A549 (cell line): ENCODE measurements around the gene GDF7. TPM values are rescaled to one million over a fixed set of nuclear protein-coding genes. Genes with fewer than 3 reads are reported as not detected.

ENCODE experiments used
- ATAC-seq, 2 experiments: fragments of 200-7000 bp in 1 of 2; fragments of >200 bp in 1 of 2; cut with Nextera tagmentation in 1 of 2; cut with Tn5 transposase in 1 of 2; 3 replicates each; pipeline versions ENCODE4 v1.8.0 to v1.9.1; 2018 to 2020; ENCODE audit warnings: mild to moderate bottlenecking in 1 of 2, moderate library complexity in 1 of 2
- CTCF ChIA-PET: fragments of 300-600 bp; sonication (Branson Sonifier 250); formaldehyde crosslinking; extraction: SDS; loops from one replicate; lab custom pipeline; 2021; ENCODE audit warnings: antibody characterized with exemption, inconsistent platforms; lab: Yijun Ruan, JAX
- POLR2A ChIA-PET: fragments of 350-600 bp; formaldehyde crosslinking; extraction: SDS; loops from one replicate; lab custom pipeline; 2021; ENCODE audit warnings: antibody characterized with exemption, inconsistent platforms; lab: Yijun Ruan, JAX
- DNase-seq, 2 experiments: peaks; one replicate each; pipeline versions ENCODE4 v3.0.0 to v3.0.0-alpha.2; 2011 to 2016; ENCODE audit warnings: low read depth in 1 of 2, low spot score in 1 of 2
- FAIRE-seq: peaks from 2 replicates; lab custom pipeline; 2011; peaks lifted over from hg19 to GRCh38; lab: Jason Lieb, UNC
- H3K27ac ChIP-seq, 2 experiments: fragments of >200 bp; sonication (Bioruptor Twin); formaldehyde crosslinking; 3 replicates each; pipeline ENCODE4 v1.5.1; 2016 to 2017
- H3K4me1 ChIP-seq: fragments of >200 bp; sonication (Bioruptor Twin); formaldehyde crosslinking; 3 replicates; pipeline ENCODE4 v1.6.1; 2016
- H3K4me2 ChIP-seq: fragments of >200 bp; sonication (Bioruptor Twin); formaldehyde crosslinking; 3 replicates; pipeline ENCODE4 v1.6.1; 2016
- H3K4me3 ChIP-seq: fragments of >200 bp; sonication (Bioruptor Twin); formaldehyde crosslinking; 3 replicates; pipeline ENCODE4 v1.5.1; 2016
- H3K9me3 ChIP-seq: fragments of >200 bp; sonication (Bioruptor Twin); formaldehyde crosslinking; 3 replicates; pipeline ENCODE4 v1.6.1; 2016
- EHF ChIP-seq: fragments of 250-450 bp; sonication (Bioruptor Pico); IDR thresholded peaks from 2 replicates; pipeline ENCODE4 v1.5.0; 2020; ENCODE audit warnings: mild to moderate bottlenecking
- FOSL2 ChIP-seq, 2 experiments: fragments of 450-650 bp in 1 of 2; fragments of >200 bp in 1 of 2; sonication (Bioruptor Twin) in 1 of 2; formaldehyde crosslinking; IDR thresholded peaks; 2 replicates each; pipeline versions ENCODE4 v1.5.0 to v1.6.1; 2016 to 2020; ENCODE audit warnings: mild to moderate bottlenecking in 1 of 2, moderate library complexity in 1 of 2
- FOXS1 ChIP-seq: fragments of 250-450 bp; sonication (Bioruptor Pico); IDR thresholded peaks from 2 replicates; pipeline ENCODE4 v1.5.0; 2020; ENCODE audit warnings: mild to moderate bottlenecking, moderate library complexity
- HDAC2 ChIP-seq: fragments of 200-600 bp; sonication (generic); IDR thresholded peaks from 2 replicates; pipeline ENCODE4 v1.6.1; 2016
- HEYL ChIP-seq: fragments of 250-450 bp; sonication (Bioruptor Pico); IDR thresholded peaks from 2 replicates; pipeline ENCODE4 v1.8.0; 2021; ENCODE audit warnings: mild to moderate bottlenecking, moderate library complexity
- HOXB13 ChIP-seq: fragments of 250-450 bp; sonication (Bioruptor Pico); IDR thresholded peaks from 2 replicates; pipeline ENCODE4 v1.5.0; 2020; ENCODE audit warnings: low read depth, mild to moderate bottlenecking, moderate library complexity
- HOXB5 ChIP-seq: fragments of 250-450 bp; sonication (Bioruptor Pico); IDR thresholded peaks from 2 replicates; pipeline ENCODE4 v1.5.0; 2020; ENCODE audit warnings: mild to moderate bottlenecking, moderate library complexity
- JUNB ChIP-seq: fragments of >200 bp; sonication (Bioruptor Twin); formaldehyde crosslinking; IDR thresholded peaks from 2 replicates; pipeline ENCODE4 v1.6.1; 2016
- MAFK ChIP-seq: fragments of 450-650 bp; IDR thresholded peaks from 2 replicates; pipeline ENCODE4 v1.6.1; 2014; ENCODE audit not compliant: partially characterized antibody
- MAZ ChIP-seq: fragments of 150-350 bp; IDR thresholded peaks from 2 replicates; pipeline ENCODE4 v1.6.1; 2014; ENCODE audit warnings: antibody characterized with exemption, low read depth, low read length, borderline replicate concordance
- NR3C1 ChIP-seq: fragments of >200 bp; sonication (Bioruptor Twin); formaldehyde crosslinking; IDR thresholded peaks from 3 replicates; pipeline ENCODE4 v1.6.1; 2017
- PHF8 ChIP-seq: fragments of 200-600 bp; sonication (generic); IDR thresholded peaks from 2 replicates; pipeline ENCODE4 v1.6.1; 2016; ENCODE audit warnings: low read depth, mild to moderate bottlenecking, antibody characterized with exemption, moderate library complexity, borderline replicate concordance
- POLR2AphosphoS2 ChIP-seq: conservative IDR thresholded peaks from 2 replicates; pipeline ENCODE4 v1.6.1; 2012; ENCODE audit warnings: low read length, improper control_type of control experiment, inconsistent platforms
- RAD21 ChIP-seq, 2 experiments: fragments of >200 bp in 1 of 2; sonication (Bioruptor Twin) in 1 of 2; formaldehyde crosslinking in 1 of 2; IDR thresholded peaks in 1 of 2; conservative IDR thresholded peaks in 1 of 2; 2 replicates in 1 of 2; 3 replicates in 1 of 2; pipeline ENCODE4 v1.6.1; 2012 to 2018; ENCODE audit warnings: inconsistent platforms in 1 of 2
- SMC3 ChIP-seq: fragments of >200 bp; sonication (Bioruptor Twin); formaldehyde crosslinking; IDR thresholded peaks from 3 replicates; pipeline ENCODE4 v1.6.1; 2018; ENCODE audit warnings: inconsistent platforms
- TP53 ChIP-seq: fragments of 250-450 bp; sonication (Bioruptor Pico); IDR thresholded peaks from 2 replicates; pipeline ENCODE4 v1.5.0; 2021; ENCODE audit warnings: mild to moderate bottlenecking, moderate library complexity
- ZNF302 ChIP-seq: fragments of 250-450 bp; sonication (Bioruptor Pico); IDR thresholded peaks from 2 replicates; pipeline ENCODE4 v1.9.0; 2021; ENCODE audit warnings: inconsistent platforms, mild to moderate bottlenecking, moderate library complexity
- WGBS: methylation state at CpG from one replicate; pipeline ENCODE4 v1.1.6; 2017; ENCODE audit errors: missing lambda C conversion rate; 5-methylcytosine and 5-hydroxymethylcytosine counted together
- polyA plus RNA-seq, 4 experiments: library from polyadenylated mRNA; depleted of rRNA in 3 of 4; stranded (reverse); fragments of >200 nt; fragmentation: RNase III in 1 of 4; extraction: RNeasy Plus Mini Kit Qiagen cat#74134 plus additional on column Dnase treatment in 1 of 4; gene quantifications; 2 replicates in 3 of 4; 3 replicates in 1 of 4; pipeline ENCODE4 v1.2.3, GENCODE V29; 2011 to 2017
- TF ChIP-seq, protein P1 (sequence below): fragments of 150-350 bp; IDR thresholded peaks from 2 replicates; pipeline ENCODE4 v1.6.1; 2014; ENCODE audit warnings: low read depth, mild to moderate bottlenecking, low read length
- TF ChIP-seq, protein P2 (sequence below): fragments of >200 bp; sonication (Bioruptor Twin); formaldehyde crosslinking; IDR thresholded peaks from 3 replicates; pipeline ENCODE4 v1.5.1; 2016
- TF ChIP-seq, protein P3 (sequence below): IDR thresholded peaks from 2 replicates; pipeline ENCODE4 v1.6.1; 2012

GDF7 gene
- polyA plus RNA-seq, 2 of the 4 experiments (the other 2 are of a cell fraction) = 0.03 to 0.05 TPM

DNA sequence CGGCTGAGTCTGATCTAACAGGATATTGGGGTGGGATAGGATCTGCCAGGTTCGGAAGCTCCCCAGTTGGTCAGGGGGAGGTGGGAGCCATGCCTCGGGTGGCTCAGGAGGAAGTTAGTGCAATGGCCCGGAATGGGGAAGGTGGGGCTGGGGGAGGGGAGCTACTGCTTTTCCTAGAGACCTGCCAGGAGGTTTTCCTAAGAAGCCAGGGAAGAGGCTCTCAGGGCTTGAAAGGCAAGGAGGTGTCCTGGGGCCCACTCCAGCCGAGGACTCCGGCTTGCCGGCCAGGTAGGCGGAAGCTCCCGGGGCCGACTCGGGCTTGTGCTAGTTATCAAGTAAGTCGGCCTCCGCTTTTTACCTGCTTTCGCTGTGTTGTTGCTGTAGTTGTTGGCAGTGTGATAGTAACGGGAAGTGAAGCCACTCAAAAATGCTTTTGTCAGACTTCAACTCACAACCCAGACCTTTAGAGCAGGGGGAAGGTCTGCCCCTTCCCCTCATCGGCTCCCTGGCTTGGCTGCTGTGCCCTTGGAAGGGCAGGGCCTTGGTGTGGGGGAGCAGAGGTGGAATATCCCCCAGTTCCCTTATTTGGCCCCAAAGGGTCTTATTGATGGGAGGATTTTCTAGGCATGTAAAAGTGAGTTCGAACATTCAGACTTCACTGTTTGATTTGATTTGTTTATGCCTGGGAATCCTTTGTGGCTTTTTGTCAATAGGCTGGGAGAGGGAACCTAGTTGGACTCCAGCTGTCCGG lies 5.4 kb downstream of the GDF7 start:
- TF ChIP-seq HOXB13 (CRISPR knock-in tag) (no peak), NR3C1 (no peak), ZNF302 (CRISPR knock-in tag) (no peak), HEYL (CRISPR knock-in tag) (no peak), RAD21 (conservative IDR thresholded peaks at IDR 0.05 in 1 of 2, IDR thresholded peaks at IDR 0.05 in 1 of 2) (no peak), TP53 (CRISPR knock-in tag) (no peak), FOXS1 (CRISPR knock-in tag) (no peak), PHF8 (no peak)
- TF ChIP-seq, protein P1, sequence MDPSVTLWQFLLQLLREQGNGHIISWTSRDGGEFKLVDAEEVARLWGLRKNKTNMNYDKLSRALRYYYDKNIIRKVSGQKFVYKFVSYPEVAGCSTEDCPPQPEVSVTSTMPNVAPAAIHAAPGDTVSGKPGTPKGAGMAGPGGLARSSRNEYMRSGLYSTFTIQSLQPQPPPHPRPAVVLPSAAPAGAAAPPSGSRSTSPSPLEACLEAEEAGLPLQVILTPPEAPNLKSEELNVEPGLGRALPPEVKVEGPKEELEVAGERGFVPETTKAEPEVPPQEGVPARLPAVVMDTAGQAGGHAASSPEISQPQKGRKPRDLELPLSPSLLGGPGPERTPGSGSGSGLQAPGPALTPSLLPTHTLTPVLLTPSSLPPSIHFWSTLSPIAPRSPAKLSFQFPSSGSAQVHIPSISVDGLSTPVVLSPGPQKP = no peak
- ChIA-PET CTCF (interaction anchor here (0.6 to 10.3 kb wide), 8 partner anchors 9 to 290 kb away, joined by 3 to 191 read pairs (median 4); partner anchors contain the start of genes GDF7 and HS1BP3), POLR2A (no interaction called here)
- WGBS = 80% methylated on average over 18 of the region's 18 CpGs
- FAIRE-seq = no peak
- Histone ChIP-seq H3K4me2 (no peak overlapping the region), H3K27ac (no peak overlapping the region), H3K4me3 (no peak overlapping the region), H3K9me3 (no peaks in the 10 kb centered on the region), H3K4me1 (peaks cover 21% of the 10 kb centered on the region)
- no peak for ATAC-seq
- no peak for DNase-seq

DNA sequence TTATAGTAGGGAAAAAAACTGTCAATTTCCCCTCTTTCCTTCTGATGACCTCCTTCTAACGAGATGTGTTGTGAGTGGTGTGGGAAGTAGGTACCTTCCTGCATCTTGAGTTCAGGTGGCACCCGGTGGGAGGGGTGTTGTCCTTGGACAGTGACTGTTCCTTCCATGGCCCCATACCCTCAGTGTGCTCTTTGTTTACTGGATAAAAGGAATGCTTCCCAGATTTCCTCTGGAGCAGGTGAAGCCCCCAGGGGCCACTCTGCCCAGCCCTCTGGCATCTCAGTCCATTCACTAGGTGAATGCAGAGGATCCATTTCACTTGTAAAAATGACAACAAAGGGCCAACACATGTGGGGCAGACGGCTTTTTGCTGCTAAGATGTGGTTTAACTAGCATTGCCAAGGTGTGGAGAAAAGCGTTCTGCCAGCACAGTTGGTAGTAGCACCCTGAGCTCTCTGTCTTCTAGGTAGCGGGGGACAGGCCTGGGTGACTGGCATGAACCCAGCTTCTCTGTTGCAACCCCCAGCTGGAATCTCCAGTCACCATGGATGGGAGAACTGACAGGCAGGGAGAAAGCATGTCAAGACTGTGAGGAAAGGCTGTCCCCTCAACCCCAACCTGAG lies 6.9 kb downstream of the GDF7 start:
- ChIA-PET CTCF (interaction anchor here (0.7 to 10.3 kb wide), 7 partner anchors 10 to 1648 kb away, joined by 3 to 191 read pairs (median 7); partner anchors contain the start of genes GDF7 and HS1BP3), POLR2A (no interaction called here)
- H3K27ac ChIP-seq = no peak overlapping the region
- peaks cover 21% of the 10 kb centered on the region for H3K4me1 ChIP-seq
- TF ChIP-seq FOSL2 (IDR thresholded peaks at IDR 0.05) (no peak), FOSL2 (CRISPR knock-in tag; IDR thresholded peaks at IDR 0.05) (no peak), SMC3 (no peak)
- TF ChIP-seq, protein P2, sequence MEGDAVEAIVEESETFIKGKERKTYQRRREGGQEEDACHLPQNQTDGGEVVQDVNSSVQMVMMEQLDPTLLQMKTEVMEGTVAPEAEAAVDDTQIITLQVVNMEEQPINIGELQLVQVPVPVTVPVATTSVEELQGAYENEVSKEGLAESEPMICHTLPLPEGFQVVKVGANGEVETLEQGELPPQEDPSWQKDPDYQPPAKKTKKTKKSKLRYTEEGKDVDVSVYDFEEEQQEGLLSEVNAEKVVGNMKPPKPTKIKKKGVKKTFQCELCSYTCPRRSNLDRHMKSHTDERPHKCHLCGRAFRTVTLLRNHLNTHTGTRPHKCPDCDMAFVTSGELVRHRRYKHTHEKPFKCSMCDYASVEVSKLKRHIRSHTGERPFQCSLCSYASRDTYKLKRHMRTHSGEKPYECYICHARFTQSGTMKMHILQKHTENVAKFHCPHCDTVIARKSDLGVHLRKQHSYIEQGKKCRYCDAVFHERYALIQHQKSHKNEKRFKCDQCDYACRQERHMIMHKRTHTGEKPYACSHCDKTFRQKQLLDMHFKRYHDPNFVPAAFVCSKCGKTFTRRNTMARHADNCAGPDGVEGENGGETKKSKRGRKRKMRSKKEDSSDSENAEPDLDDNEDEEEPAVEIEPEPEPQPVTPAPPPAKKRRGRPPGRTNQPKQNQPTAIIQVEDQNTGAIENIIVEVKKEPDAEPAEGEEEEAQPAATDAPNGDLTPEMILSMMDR = no peak
- no peak overlapping the region for H3K4me2 ChIP-seq
- H3K9me3 ChIP-seq = no peaks in the 10 kb centered on the region
- ATAC-seq = no peak
- H3K4me3 ChIP-seq = no peak overlapping the region
- FAIRE-seq = no peak
- DNase-seq = no peak
- 76% methylated on average over 5 of the region's 5 CpGs for WGBS

DNA sequence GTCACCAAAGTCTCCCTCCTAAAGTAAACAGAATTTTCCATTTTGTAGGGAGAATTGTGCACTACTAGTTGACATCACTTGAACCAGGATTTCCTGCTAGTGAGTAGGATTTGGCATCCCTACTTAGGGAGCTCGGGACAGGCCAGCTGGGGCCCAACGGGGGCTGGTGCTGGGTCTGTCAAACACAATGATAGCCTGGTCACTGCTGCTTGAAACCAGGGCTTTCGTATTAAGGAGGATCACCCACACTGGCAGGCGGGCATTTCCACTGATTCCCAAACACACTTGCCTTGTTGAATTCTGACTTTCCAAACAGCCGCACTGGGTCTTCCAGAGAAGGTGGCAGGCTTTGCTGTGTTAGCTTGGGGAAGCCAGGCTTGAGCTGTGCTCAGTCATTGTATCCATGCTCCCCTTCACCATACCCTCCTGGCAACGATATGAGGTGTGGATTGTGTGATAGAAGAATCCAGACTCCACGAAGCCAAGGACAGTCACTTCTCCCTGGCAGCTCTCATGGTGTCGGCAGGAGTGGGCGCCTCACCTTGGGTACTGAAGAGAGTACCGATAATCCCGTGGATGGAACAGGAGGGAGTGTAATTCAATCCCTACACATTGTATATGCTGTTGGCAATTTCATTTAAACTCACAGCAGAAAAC lies 7.5 kb downstream of the GDF7 start:
- ChIA-PET POLR2A (interaction anchor here (1.7 kb wide), 1 partner anchor 227 kb away, joined by 6 read pairs; the partner anchor contains the start of gene RHOB), CTCF (interaction anchor here (1.2 to 10.3 kb wide), 7 partner anchors 11 to 288 kb away, joined by 4 to 191 read pairs (median 5); partner anchors contain the start of genes GDF7 and HS1BP3)
- ATAC-seq (no peak), FAIRE-seq (no peak), DNase-seq (no peak)
- Histone ChIP-seq H3K4me2 (no peak overlapping the region), H3K9me3 (no peaks in the 10 kb centered on the region), H3K4me3 (no peak overlapping the region), H3K4me1 (peaks cover 21% of the 10 kb centered on the region), H3K27ac (peak overlapping the region in 1 of 2 experiments; percentile 55; a peak in 1 of 6 replicates)
- WGBS = 77% methylated on average over 11 of the region's 11 CpGs
- no peak for TF ChIP-seq TP53 (CRISPR knock-in tag)
- TF ChIP-seq RAD21 (conservative IDR thresholded peaks at IDR 0.05 in 1 of 2, IDR thresholded peaks at IDR 0.05 in 1 of 2) = no peak
- TF ChIP-seq, protein P3, sequence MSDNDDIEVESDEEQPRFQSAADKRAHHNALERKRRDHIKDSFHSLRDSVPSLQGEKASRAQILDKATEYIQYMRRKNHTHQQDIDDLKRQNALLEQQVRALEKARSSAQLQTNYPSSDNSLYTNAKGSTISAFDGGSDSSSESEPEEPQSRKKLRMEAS = no peak
- TF ChIP-seq EHF = no peak
- TF ChIP-seq, protein P2 = no peak
- no peak for TF ChIP-seq HOXB5 (CRISPR knock-in tag)
- no peak for TF ChIP-seq HOXB13 (CRISPR knock-in tag)
- no peak for TF ChIP-seq POLR2AphosphoS2
- TF ChIP-seq MAZ = no peak
- no peak for TF ChIP-seq MAFK
- TF ChIP-seq JUNB = no peak
- TF ChIP-seq HDAC2 = no peak
